Effector CD8-positive, alpha-beta T cell (primary cell): Measurements from ENCODE around the gene CIT.

Experiments used
- DNase-seq: peaks from one replicate; lab custom pipeline; 2025; lab: John Stamatoyannopoulos, UW

Gene CIT

GRCh38 chr12:119645535-119646059, 231.5 kb downstream of the CIT start:
- no peak for DNase-seq

GRCh38 chr12:119644930-119645329, 232.2 kb downstream of the CIT start:
- DNase-seq, result no peak

DNA sequence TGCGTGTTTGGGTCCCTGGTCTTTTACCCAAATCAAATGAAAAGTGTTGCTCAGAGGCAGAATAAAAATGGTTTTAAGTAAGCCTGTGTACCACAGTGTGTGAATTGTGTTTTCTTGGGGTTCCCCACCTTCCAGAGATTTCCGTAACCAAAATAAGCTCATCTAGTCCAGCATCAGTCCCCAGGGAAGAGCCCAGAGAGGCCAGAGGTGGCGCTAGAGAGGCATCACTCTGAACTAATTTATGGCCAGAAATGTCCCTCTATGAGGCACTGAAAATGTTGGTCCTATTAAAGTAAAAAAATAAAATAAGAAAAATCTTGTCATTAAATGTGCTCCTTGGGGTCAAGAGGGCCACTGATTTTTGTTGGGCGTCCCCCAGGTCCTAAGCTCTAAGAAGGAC, 234.1 kb downstream of the CIT start:
- no peak for DNase-seq
